DMS114 treated with DMSO at 0.1 percent for 48 hours (cell line): ENCODE data around the gene GABRB2.
"Not testable (repeated sequence)": the region's sequence is repeated elsewhere in the genome, so short reads cannot be mapped to it uniquely, and the experiment has no call there.

Experiments used
- DNase-seq: peaks from one replicate; lab custom pipeline; 2025; ENCODE audit not compliant: unreplicated experiment; lab: John Stamatoyannopoulos, UW

Gene GABRB2

GRCh38 chr5:161256957-161257356 is 289.6 kb downstream of the GABRB2 start:
- no peak for DNase-seq

GRCh38 chr5:161252955-161253354 is 293.6 kb downstream of the GABRB2 start:
- not testable (repeated sequence) for DNase-seq

GRCh38 chr5:161246749-161247148 is 299.8 kb downstream of the GABRB2 start:
- DNase-seq: no peak

GRCh38 chr5:161245846-161246245 is 300.7 kb downstream of the GABRB2 start:
- DNase-seq: not testable (repeated sequence)
